ACHN (cell line): ENCODE measurements around the gene CYP11A1.

ENCODE experiments used
- DNase-seq: peaks from one replicate; pipeline ENCODE4 v3.0.0-alpha.2; 2015
- in situ Hi-C: cut with HindIII; loops from 2 replicates; pipeline ENCODE4 v1.10.0; 2017; ENCODE audit warnings: low sequenced_read_pairs, low pct_ligation_motif_present, low pct_unique_long_range_greater_than_20kb

CYP11A1 gene

GRCh38 chr15:74367296-74367854 lies at the start of gene CYP11A1:
CYP11A1 (minus strand) TSS chr15:74367646; CDS start chr15:74367585, 61 bp downstream.
- DNase-seq, result no peak
- in situ Hi-C loops, result no loop called here

- in situ Hi-C loops, result no loop called here
- no peak for DNase-seq
Measured at GRCh38 chr15:74417225-74417624, 49.8 kb upstream of the CYP11A1 start.

- no peak for DNase-seq
Measured at GRCh38 chr15:74415966-74416916, 48.8 kb upstream of the CYP11A1 start.

GRCh38 chr15:74414603-74415338 lies 47.3 kb upstream of the CYP11A1 start:
- in situ Hi-C loops, result no loop called here
- no peak for DNase-seq

More at GRCh38 chr15:74415966-74416916, 48.8 kb upstream of the CYP11A1 start:
- in situ Hi-C loops, result no loop called here

- DNase-seq, result no peak
- in situ Hi-C loops, result no loop called here
Measured at GRCh38 chr15:74414081-74414580, 46.7 kb upstream of the CYP11A1 start.

- in situ Hi-C loops, result no loop called here
- no peak for DNase-seq
Measured at GRCh38 chr15:74413350-74414080, 46.1 kb upstream of the CYP11A1 start.

GRCh38 chr15:74412159-74412558 lies 44.7 kb upstream of the CYP11A1 start:
- DNase-seq, result no peak
- in situ Hi-C loops, result no loop called here

- no peak for DNase-seq
- in situ Hi-C loops, result no loop called here
Measured at GRCh38 chr15:74411686-74412085, 44.2 kb upstream of the CYP11A1 start.

GRCh38 chr15:74410502-74410901 lies 43.1 kb upstream of the CYP11A1 start:
- in situ Hi-C loops, result no loop called here
- DNase-seq, result no peak

GRCh38 chr15:74409225-74409624 lies 41.8 kb upstream of the CYP11A1 start:
- DNase-seq, result no peak

GRCh38 chr15:74408815-74409214 lies 41.4 kb upstream of the CYP11A1 start:
- in situ Hi-C loops, result no loop called here
- no peak for DNase-seq

More at GRCh38 chr15:74409225-74409624, 41.8 kb upstream of the CYP11A1 start:
- in situ Hi-C loops, result no loop called here

- DNase-seq, result no peak
- in situ Hi-C loops, result no loop called here
Measured at GRCh38 chr15:74408385-74408784, 40.9 kb upstream of the CYP11A1 start.

GRCh38 chr15:74406992-74407705 lies 39.7 kb upstream of the CYP11A1 start:
- DNase-seq, result peak; percentile 87
- in situ Hi-C loops, result no loop called here

- in situ Hi-C loops, result no loop called here
- DNase-seq, result no peak
Measured at GRCh38 chr15:74406517-74406916, 39.1 kb upstream of the CYP11A1 start.

GRCh38 chr15:74405823-74406222 lies 38.4 kb upstream of the CYP11A1 start:
- in situ Hi-C loops, result no loop called here
- no peak for DNase-seq

GRCh38 chr15:74403991-74404563 lies 36.6 kb upstream of the CYP11A1 start:
- DNase-seq, result no peak

GRCh38 chr15:74403588-74403919 lies 36.1 kb upstream of the CYP11A1 start:
- no peak for DNase-seq
- in situ Hi-C loops, result no loop called here

More at GRCh38 chr15:74403991-74404563, 36.6 kb upstream of the CYP11A1 start:
- in situ Hi-C loops, result no loop called here
